CMK (cell line): ENCODE measurements around the gene FGF9.

Experiments used
- DNase-seq: peaks from one replicate; pipeline ENCODE4 v3.0.0-alpha.2; 2010; ENCODE audit warnings: low read depth

FGF9 gene

GRCh38 chr13:21670883-21671619 is at the start of gene FGF9:
Gene FGF9 (plus strand): TSS chr13:21671073. CDS start chr13:21671913, 840 bp downstream.
- DNase-seq = no peak

DNA sequence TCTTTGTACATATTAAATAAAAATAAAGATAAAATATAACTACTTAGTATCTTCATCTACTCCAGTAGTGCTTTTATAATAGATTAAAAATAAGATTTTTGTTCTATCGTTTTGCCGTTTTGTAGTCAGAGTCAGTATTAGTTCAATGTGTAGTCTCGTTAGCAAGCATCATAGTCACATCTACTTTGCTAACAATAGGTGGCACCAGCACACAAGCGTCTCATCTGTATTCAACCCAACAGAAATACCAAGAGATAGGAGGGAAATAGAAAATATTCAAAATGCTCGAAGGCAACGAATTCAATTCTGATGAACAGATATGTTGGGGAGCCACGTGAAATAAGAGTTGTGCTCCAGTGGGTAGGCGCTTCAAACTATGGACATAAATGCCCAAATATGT is 45.5 kb upstream of the FGF9 start:
- DNase-seq = no peak

GRCh38 chr13:21632196-21632595 is 38.7 kb upstream of the FGF9 start:
- DNase-seq = no peak

DNA sequence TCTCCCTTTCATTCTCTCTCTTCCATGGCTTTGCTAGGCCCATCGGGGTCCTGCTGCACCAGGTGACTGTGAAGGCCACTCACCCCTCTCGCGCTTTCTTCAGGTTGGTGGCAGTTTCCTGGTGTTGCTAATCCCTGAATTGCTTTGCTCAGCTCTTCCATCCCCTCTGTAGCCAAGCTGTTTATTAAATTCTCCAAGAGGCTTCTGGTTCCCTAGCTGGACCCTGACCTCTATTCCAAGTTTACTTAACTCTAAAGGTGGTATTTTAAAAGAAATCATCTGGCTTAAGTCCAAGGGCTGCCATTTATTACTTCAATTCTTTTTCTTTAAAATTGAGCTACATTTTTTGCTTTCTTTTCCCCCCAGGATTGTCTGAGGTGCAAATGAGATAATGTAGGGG is 34.2 kb upstream of the FGF9 start:
- no peak for DNase-seq

GRCh38 chr13:21637296-21637695 is 33.6 kb upstream of the FGF9 start:
- DNase-seq = no peak

DNA sequence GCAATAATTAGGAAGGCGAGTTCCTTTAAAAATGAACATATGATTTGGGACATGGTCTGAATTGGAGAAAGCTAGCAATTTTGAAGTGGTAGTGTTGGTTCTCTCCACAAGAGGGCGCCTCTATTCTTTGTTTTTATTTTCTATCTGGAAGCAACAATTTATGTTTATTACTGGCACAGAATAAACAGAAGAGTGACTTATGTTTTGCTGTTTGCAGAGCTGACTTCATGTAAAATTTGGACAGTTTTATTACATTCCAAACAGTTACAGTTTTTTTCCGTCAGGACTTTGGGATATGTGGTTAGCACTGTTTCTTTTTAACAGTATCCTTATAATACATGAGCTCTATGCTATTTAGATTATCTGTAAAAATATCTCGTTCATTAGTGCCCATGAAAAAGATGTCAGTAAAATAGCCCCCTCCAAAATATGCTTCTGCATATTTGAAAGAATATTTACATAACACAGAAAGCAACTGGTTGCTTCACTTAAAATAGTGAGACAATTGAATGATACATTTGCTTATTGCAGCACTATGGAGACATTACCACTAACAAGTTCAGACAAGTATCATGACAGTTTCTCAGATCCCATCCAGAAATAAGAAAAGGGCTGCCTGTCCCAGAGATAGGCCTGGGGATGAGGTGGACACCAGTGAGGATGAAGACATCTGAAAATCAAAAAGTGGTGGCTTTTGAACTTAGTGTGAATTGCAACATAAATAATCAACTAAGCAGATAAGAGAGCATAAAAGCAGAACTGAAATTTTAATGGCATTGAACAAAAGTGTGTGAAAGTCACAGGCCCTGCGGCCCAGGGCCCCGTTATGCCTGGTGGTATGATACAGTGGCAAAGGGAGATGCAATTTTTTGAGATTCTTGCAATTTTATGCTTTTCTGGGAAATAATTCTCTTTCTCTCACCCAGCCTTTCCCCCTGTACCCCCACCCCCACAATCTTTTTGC is 32.3 kb upstream of the FGF9 start:
- no peak for DNase-seq

DNA sequence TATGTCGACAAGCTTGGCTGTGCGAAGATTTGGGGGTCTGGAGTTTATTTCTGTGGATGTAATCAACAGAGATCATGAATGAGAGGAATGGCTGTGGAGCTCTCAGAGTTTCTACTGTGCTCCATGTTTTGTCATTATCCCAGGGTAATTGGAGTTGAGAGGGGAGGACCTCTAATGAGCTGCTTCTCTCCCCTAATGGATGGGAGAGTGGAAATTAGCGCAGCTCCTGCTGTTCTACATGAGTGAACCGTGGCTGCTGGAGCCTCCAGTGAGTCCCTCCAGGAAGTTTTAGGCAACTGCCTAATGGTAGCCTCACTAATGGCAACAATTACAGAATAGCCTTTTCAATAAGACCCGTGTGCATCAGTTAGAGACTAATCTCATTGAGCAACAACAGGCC is 31.3 kb upstream of the FGF9 start:
- no peak for DNase-seq

DNA sequence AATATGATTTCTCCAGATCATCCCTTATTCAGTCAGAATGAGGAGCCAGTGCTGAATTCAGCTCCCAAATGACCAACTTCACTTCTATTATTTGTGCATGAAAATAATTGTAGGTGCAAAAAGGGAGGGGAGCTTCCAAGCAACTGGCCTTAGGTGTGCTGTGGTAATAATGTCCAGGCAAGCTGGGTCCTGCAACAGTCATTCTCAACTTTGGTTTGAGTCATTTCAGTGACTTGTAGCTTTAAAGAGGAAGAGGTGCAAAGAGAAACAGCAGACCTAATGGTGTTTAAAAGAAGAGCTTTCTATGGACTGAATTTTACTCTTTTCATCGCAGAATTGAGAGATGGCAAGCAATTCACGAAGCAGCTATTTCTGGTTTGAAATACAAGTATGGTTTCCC is 29.2 kb upstream of the FGF9 start:
- DNase-seq = no peak

DNA sequence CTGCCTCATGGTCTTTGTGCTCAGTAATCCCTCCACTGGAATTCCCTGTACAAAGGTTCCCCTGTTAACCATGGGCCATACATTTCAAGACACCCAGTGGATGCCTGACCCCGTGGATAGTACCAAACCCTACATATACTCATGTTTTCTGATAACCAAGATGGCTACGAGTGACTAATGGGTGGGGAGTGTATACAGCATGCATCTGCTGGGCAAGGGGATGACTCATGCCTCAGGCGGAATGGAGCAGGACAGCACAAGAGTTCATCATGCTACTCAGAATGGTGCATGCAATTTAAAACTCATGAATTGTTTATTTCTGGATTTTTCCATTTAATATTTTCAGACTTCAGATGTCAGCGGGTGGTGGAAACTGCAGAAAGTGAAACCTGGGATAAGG is 13.3 kb upstream of the FGF9 start:
- no peak for DNase-seq

- no peak for DNase-seq
Measured at GRCh38 chr13:21659087-21659486, 11.8 kb upstream of the FGF9 start.

DNA sequence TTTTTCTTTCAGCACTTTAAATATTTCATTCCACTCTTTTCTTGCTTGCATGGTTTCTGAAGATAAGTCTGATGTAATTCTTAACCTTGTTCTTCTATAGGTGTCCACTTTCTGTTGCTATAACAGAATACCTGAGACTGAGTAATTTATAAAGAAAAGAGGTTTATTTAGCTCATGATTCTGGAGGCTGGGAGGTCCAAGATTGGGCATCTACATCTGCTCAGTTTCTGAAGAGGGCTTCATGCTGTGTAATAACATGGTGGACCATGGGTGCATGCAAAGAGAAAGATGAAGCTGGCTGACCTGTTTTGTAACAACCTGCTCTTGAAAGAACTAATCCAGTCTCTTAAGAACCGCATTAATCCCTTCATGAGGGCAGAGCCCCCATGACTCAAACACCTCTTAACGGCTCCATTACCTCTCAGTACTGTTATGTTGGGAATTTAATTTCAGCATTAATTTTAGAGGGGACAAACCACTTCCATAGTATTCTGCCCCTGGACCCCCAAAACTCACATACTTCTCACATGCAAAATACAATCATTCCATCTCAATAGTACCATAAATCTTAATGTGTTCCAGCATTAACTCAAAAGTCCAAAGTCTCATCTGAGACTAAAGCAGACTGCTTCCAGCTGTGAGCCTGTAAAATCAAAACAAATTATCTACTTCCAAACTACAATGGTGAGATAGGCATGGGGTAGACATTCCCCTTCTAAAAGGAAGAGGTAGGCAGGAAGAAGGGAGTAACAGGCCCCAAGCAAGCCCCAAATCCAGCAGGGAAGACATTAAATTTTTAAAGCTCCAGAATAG is 9.6 kb upstream of the FGF9 start:
- DNase-seq = no peak

GRCh38 chr13:21663197-21663596 is 7.7 kb upstream of the FGF9 start:
- DNase-seq = no peak

DNA sequence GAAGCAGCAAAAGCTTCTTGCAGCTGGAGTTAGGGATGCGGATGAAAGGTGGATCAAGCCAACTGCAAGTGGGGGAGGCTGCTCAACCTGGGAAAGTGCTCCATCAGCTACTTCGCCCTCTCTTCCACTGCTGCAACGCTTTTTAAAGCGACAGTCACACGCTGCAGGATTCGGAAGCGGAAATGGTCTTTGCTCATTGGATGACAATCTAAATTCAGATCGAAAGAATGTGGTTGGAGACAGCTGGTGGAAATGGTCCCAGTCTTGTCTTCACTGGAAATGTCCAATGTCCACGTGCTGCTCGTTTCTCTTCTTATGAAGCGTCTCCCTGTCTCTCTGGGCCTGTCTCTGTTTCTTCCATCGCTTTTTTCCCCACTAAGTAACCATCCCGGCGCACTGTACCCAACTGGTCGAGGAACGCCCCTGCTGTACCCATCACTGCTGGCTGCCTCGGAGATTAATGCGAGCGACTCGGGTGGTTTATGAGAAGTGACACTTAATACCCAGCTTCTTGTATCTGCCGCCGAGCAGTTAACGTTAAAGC is 2.1 kb upstream of the FGF9 start:
- DNase-seq = no peak

DNA sequence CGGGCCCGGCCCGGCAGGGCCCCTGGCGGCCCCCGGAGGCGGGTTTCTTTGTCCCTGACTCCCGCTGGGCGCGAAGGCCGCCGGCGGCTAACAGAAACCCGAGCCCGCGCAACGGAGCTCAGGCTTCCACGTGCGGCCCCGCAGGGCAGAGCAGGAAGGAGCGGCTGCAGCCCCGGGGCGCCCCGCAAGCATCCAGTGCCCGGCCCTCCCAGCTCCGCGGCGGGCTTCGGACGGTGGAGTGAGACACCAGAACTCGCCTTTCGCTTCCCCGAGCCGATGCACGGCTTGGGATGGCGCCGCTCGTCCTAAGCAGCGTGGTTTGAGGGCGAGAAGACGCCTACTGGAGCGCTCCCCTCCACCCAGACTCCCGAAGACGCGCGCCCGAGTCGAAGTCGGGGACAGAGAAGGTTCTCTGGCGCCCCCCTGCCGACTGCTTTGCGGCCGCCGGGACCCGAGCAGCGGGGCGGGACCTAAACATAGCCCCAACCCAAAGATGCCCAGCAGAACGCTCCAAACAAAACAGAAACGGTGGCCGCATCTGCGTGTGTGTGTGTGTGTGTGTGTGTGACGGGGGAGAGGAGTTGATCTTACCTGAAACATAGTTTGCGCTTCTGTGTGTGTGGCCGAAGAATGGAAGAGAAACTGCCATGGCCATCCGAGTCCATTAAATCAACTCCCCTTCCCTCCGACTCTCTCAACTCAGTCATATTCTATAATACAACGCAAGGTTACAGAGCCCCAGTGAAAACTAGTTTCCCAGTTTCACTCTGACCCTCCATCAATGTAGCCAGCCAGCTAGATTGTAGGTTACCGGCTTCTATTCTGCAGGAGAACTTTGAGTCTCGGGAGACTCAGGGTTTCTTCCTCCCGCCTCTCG is 629 bp upstream of the FGF9 start:
- DNase-seq = no peak

- no peak for DNase-seq
Measured at GRCh38 chr13:21671620-21672286, 880 bp downstream of the FGF9 start.

- no peak for DNase-seq
Measured at GRCh38 chr13:21672287-21672680, 1.4 kb downstream of the FGF9 start.

DNA sequence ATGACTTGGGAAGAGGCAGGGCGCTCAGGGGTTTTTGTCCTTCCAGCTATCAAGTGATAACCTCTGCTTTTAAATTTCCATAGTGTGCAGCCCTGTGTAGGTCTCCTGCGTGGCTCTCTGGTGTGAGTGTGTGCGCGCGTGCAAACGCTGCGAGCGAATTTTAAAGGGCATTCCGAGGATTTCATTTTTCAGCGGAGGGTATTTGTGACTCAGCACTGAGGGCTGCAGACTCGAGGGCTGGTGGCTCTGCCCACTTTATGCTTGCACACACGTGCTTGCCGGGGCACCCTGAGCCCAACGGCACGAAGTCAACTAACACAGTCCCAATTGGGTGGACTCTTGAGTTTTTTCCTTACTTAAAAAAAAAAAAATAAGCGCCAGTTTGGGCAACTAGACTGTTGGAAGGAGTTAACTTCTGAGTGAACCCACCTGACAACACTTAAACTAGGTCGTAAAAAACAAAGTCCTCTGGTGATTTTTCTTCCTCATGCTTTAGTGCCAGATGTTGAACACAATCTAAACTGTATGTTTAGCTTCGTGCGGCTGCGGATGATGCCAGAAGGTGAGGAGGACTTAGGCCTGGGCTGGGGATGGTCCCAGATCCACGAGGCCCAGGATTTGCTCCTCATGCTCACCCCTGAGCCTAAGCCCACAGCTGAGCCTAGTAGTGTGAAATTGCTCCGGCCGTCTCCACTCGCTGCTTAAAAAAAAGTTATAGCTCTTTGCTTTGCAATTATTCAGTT is 2.1 kb downstream of the FGF9 start:
- no peak for DNase-seq

GRCh38 chr13:21673539-21673788 is 2.6 kb downstream of the FGF9 start:
- no peak for DNase-seq

DNA sequence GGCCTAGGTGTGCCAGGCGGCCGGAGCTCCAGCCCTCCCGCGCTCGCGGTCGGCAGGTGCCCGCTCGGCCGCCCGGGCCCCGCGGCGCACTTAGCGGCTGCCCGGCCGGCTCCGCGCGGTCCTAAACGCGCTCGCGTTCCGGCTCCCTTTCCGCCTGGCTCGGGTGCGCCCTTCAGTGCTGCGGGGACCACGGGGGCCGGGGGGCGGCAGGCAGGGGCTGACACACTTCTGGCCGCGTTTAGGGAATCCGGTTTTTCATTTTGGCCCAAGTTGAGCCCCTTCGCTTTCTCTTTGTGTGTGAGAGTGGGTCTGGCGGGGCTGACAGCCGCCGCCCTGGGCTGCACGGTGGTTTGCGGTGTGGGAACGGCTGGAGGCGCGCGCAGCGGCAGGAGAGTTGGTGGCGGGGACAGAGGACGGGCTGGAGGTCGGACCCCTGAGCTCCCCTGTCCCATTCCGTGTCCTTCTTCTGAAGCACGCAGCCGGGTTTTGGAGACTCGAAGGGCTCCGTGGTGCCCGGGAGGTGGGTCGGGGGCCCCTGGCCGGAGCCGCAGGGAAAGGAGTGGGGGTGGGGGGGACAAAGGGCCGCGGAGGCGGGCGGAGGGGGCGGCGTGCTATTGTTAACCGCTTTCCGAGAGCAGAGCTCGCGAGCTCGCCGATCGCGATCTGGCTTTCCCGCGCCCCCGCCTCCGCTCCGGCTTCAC is 3.1 kb downstream of the FGF9 start:
- no peak for DNase-seq
